K562 (cell line): Measurements from ENCODE around the gene AGRN. TPM values are rescaled to one million over a fixed set of nuclear protein-coding genes. Genes with fewer than 3 reads are reported as not detected.

Source experiments
- ATAC-seq: fragments of 200-7000 bp; cut with Tn5 transposase; 3 replicates; pipeline ENCODE4 v1.9.1; 2020; ENCODE audit warnings: moderate library complexity
- BruUV-seq: library from RNA; stranded (reverse); fragments of 400-500 nt; replicated peaks from 2 replicates; lab custom pipeline; 2021; lab: Mats Ljungman, UMichigan
- CTCF ChIA-PET: fragments of 300-600 bp; formaldehyde crosslinking; extraction: SDS; loops from one replicate; lab custom pipeline; 2021; ENCODE audit warnings: low intra/inter-chr PET ratio; lab: Yijun Ruan, JAX
- POLR2A ChIA-PET: fragments of 300-600, 350-650 bp; sonication (Branson Sonifier 250); formaldehyde crosslinking; extraction: SDS; loops from one replicate; lab custom pipeline; 2021; ENCODE audit warnings: antibody characterized with exemption, inconsistent platforms; lab: Yijun Ruan, JAX
- DNase-seq, 4 experiments: peaks; one replicate each; pipeline versions ENCODE4 v3.0.0 to v3.0.0-alpha.2; 2011 to 2018; ENCODE audit warnings: low spot score in 3 of 4, mixed read lengths in 3 of 4; ENCODE audit errors: extremely low read depth in 1 of 4
- FAIRE-seq: peaks from 2 replicates; lab custom pipeline; 2011; peaks lifted over from hg19 to GRCh38; lab: Jason Lieb, UNC
- H2AFZ ChIP-seq: 2 replicates; pipeline ENCODE4 v1.6.0; 2011; ENCODE audit warnings: low read depth, low read length, control low read depth, inconsistent platforms
- H3K27ac ChIP-seq: fragments of 200-600 bp; 3 replicates; pipeline ENCODE4 v1.8.0; 2011; ENCODE audit warnings: low read depth, mild to moderate bottlenecking, control low read depth, inconsistent platforms, low read length, moderate library complexity, mixed read lengths; ENCODE audit errors: extremely low read depth
- H3K27me3 ChIP-seq, 2 experiments: fragments of 300-600 bp in 1 of 2; 2 replicates in 1 of 2; 3 replicates in 1 of 2; pipeline versions ENCODE4 v1.6.0 to v1.8.0; 2011; ENCODE audit warnings: inconsistent platforms in 2 of 2, low read length in 2 of 2, mild to moderate bottlenecking in 1 of 2, mixed read lengths in 1 of 2, moderate library complexity in 1 of 2; ENCODE audit not compliant: control insufficient read depth in 2 of 2, insufficient read depth in 2 of 2
- H3K36me3 ChIP-seq: fragments of 300-600 bp; 3 replicates; pipeline ENCODE4 v1.8.0; 2011; ENCODE audit warnings: mild to moderate bottlenecking, low read length, inconsistent platforms; ENCODE audit not compliant: control insufficient read depth, insufficient read depth
- H3K4me1 ChIP-seq, 2 experiments: fragments of 200-600 bp in 1 of 2; replicated peaks in 1 of 2; 2 replicates in 1 of 2; 3 replicates in 1 of 2; pipeline versions ENCODE4 v1.5.1 to v1.8.0; 2011; ENCODE audit warnings: inconsistent platforms in 2 of 2, low read length in 2 of 2, mild to moderate bottlenecking in 1 of 2, mixed read lengths in 1 of 2, moderate library complexity in 1 of 2; ENCODE audit not compliant: control insufficient read depth in 2 of 2, insufficient read depth in 2 of 2
- H3K4me2 ChIP-seq: 2 replicates; pipeline ENCODE4 v1.6.1; 2011; ENCODE audit warnings: low read length, control low read depth, inconsistent platforms, mixed read lengths; ENCODE audit not compliant: insufficient read depth
- H3K4me3 ChIP-seq: fragments of 200-600 bp; sonication (generic), shearing (Covaris generic); 2 replicates; pipeline ENCODE4 v1.5.1; 2016; ENCODE audit warnings: control low read depth, inconsistent platforms
- H3K79me2 ChIP-seq: fragments of 200-600 bp; 3 replicates; pipeline ENCODE4 v1.8.0; 2011; ENCODE audit warnings: low read length, inconsistent platforms; ENCODE audit not compliant: control insufficient read depth, insufficient read depth
- H3K9ac ChIP-seq, 2 experiments: 2 replicates each; pipeline versions ENCODE4 v1.6.0 to v1.6.1; 2011; ENCODE audit warnings: low read depth in 2 of 2, low read length in 2 of 2, control low read depth in 1 of 2, inconsistent platforms in 1 of 2, mild to moderate bottlenecking in 1 of 2, mixed read lengths in 1 of 2; ENCODE audit not compliant: insufficient read depth in 1 of 2
- H3K9me1 ChIP-seq: one replicate; pipeline ENCODE4 v1.6.0; 2011; ENCODE audit warnings: inconsistent platforms, mild to moderate bottlenecking, low read length, moderate library complexity; ENCODE audit not compliant: control insufficient read depth, insufficient read depth
- H3K9me3 ChIP-seq: replicated peaks from 2 replicates; pipeline ENCODE4 v1.5.1; 2011; ENCODE audit warnings: low read depth, low read length, inconsistent platforms; ENCODE audit not compliant: control insufficient read depth, insufficient read depth
- H4K20me1 ChIP-seq: replicated peaks from 2 replicates; pipeline ENCODE4 v1.6.1; 2011; ENCODE audit warnings: low read length, inconsistent platforms, mixed read lengths; ENCODE audit not compliant: control insufficient read depth, insufficient read depth
- HMGN3 ChIP-seq: IDR thresholded peaks from 2 replicates; pipeline ENCODE4 v1.6.1; 2011; ENCODE audit warnings: borderline replicate concordance, low read depth, mild to moderate bottlenecking, mixed read lengths, low read length; ENCODE audit not compliant: insufficient read length; ENCODE audit errors: extremely low read depth
- KLF10 ChIP-seq: fragments of 250-450 bp; sonication (Bioruptor Pico); IDR thresholded peaks from 2 replicates; pipeline ENCODE4 v1.6.1; 2021; ENCODE audit warnings: matching md5 sums
- ZNF133 ChIP-seq: fragments of 250-450 bp; sonication (Bioruptor Pico); IDR thresholded peaks from 2 replicates; pipeline ENCODE4 v1.4.0; 2020; ENCODE audit warnings: mild to moderate bottlenecking
- ZNF407 ChIP-seq: fragments of 450-650 bp; IDR thresholded peaks from 2 replicates; pipeline ENCODE4 v1.6.1; 2016; ENCODE audit warnings: low read depth
- WGBS: fragments of 100-300 bp; shearing (Covaris generic); methylation state at CpG from one replicate; pipeline ENCODE4 v1.1.6; 2016; ENCODE audit warnings: low coverage, mixed read lengths; ENCODE audit not compliant: insufficient coverage; ENCODE audit errors: missing lambda C conversion rate; 5-methylcytosine and 5-hydroxymethylcytosine counted together
- in situ Hi-C: fragments of 300-500 bp; cut with MboI; formaldehyde crosslinking; loops from 4 replicates; pipeline ENCODE4 v1.15.0; 2018; ENCODE audit warnings: inconsistent platforms, mixed read lengths
- intact Hi-C: fragments of 100-400 bp; cut with micrococcal nuclease; formaldehyde crosslinking; loops from 2 replicates; pipeline ENCODE4 v1.14.2; 2022
- polyA plus RNA-seq, 8 experiments: library from polyadenylated mRNA; depleted of rRNA in 4 of 8; stranded (reverse) in 5 of 8; unstranded in 3 of 8; fragments of >200 nt; fragmentation: Nextera tagmentation in 2 of 8; fragmentation: Illumina TruSeq in 1 of 8; extraction: Ambion mirVana in 2 of 8; extraction: Trizol in 1 of 8; gene quantifications; 2 replicates each; pipeline versions ENCODE4 v1.2.1 to v1.2.3, GENCODE V29; 2011 to 2014; ENCODE audit warnings: inconsistent platforms in 1 of 8, missing spikeins in 1 of 8
- total RNA-seq, 7 experiments: library from RNA; depleted of rRNA in 6 of 7; stranded (reverse); fragments of >200 nt in 6 of 7; fragmentation: Illumina TruSeq in 2 of 7; extraction: Trizol in 2 of 7; gene quantifications; 2 replicates each; pipeline versions ENCODE4 v1.2.1 to v1.2.3, GENCODE V29; 2011 to 2021; ENCODE audit warnings: low replicate concordance in 1 of 7

Gene AGRN
- total and polyA plus RNA-seq, 9 of the 15 experiments (the other 6 are each of a cell fraction or from before 2014, with no cell fraction given): 0.04 to 111 (median 18.1) TPM

GRCh38 chr1:1032424-1032823 is 12.5 kb downstream of the AGRN start:
- ATAC-seq (no peak), FAIRE-seq (no peak), DNase-seq (no peak)
- Histone ChIP-seq H3K9me1 (no peaks in the 10 kb centered on the region), H3K4me1 (peaks cover 0 to 64% of the 10 kb centered on the region in 2 experiments; a peak in 3 of 5 replicates), H3K4me3 (no peak overlapping the region), H3K27ac (no peak overlapping the region), H3K36me3 (peaks cover 17% of the 10 kb centered on the region; the same call in 1 of the 3 replicates), H3K27me3 (no peaks in the 10 kb centered on the region), H2AFZ (no peak overlapping the region), H3K79me2 (no peaks in the 10 kb centered on the region; the same call in 2 of the 3 replicates), H3K9me3 (no peaks in the 10 kb centered on the region), H3K4me2 (no peak overlapping the region), H4K20me1 (peaks cover 10% of the 10 kb centered on the region; the same call in 1 of the 2 replicates), H3K9ac (peak overlapping the region in 1 of 2 experiments; percentile 60; a peak in 3 of 4 replicates)
- ChIA-PET CTCF (interaction anchor here (1.2 to 1.3 kb wide), 2 partner anchors 217 to 259 kb away, joined by 4 to 6 read pairs; no protein-coding TSS in a partner anchor), POLR2A (interaction anchor here (0.6 to 1.2 kb wide), 2 partner anchors 8 to 81 kb away, joined by 3 to 4 read pairs; no protein-coding TSS in a partner anchor)
- in situ Hi-C loops (no loop called here), intact Hi-C loops (no loop called here)
- no TSS peak for BruUV-seq
- WGBS: 67% methylated on average over 15 of the region's 16 CpGs
- TF ChIP-seq KLF10 (no peak), HMGN3 (peak; percentile 6)

GRCh38 chr1:1033009-1033587 is 13.2 kb downstream of the AGRN start:
- peak; percentile 99 for ATAC-seq
- POLR2A ChIA-PET: interaction anchor here (0.6 to 1.2 kb wide), 3 partner anchors 9 to 80 kb away, joined by 3 to 4 read pairs (median 4); no protein-coding TSS in a partner anchor
- no peaks in the 10 kb centered on the region for H3K27me3 ChIP-seq
- H3K9me1 ChIP-seq: no peaks in the 10 kb centered on the region
- H3K9ac ChIP-seq: peak overlapping the region; percentile 46 to 86; a peak in 3 of 4 replicates
- H3K36me3 ChIP-seq: peaks cover 13% of the 10 kb centered on the region; the same call in 1 of the 3 replicates
- peak; percentile 86 for FAIRE-seq
- no peaks in the 10 kb centered on the region for H3K9me3 ChIP-seq
- intact Hi-C loops: loop anchor here (1.0 kb wide), 2 partner anchors 29 to 83 kb away; partner anchors contain the start of gene C1orf159
- H3K27ac ChIP-seq: peak overlapping the region; percentile 52; the same call in 1 of the 3 replicates
- no peak overlapping the region for H2AFZ ChIP-seq
- peak overlapping the region; percentile 37; the same call in 1 of the 2 replicates for H3K4me2 ChIP-seq
- H3K79me2 ChIP-seq: no peaks in the 10 kb centered on the region; the same call in 2 of the 3 replicates
- in situ Hi-C loops: no loop called here
- peak; percentile 90 to 96 (median 92) for DNase-seq
- WGBS: 17% methylated on average over 29 of the region's 73 CpGs
- CTCF ChIA-PET: interaction anchor here (0.9 to 1.3 kb wide), 3 partner anchors 14 to 259 kb away, joined by 4 to 6 read pairs (median 4); no protein-coding TSS in a partner anchor
- H3K4me3 ChIP-seq: peak overlapping the region; percentile 35
- H3K4me1 ChIP-seq: peaks cover 0 to 65% of the 10 kb centered on the region in 2 experiments; a peak in 3 of 5 replicates
- H4K20me1 ChIP-seq: peaks cover 16% of the 10 kb centered on the region; the same call in 1 of the 2 replicates
- no TSS peak for BruUV-seq
- TF ChIP-seq ZNF407 (no peak), ZNF133 (CRISPR knock-in tag) (no peak)
